Activated CD8-positive, alpha-beta T cell treated with anti-CD3 and anti-CD28 coated beads, Interleukin-2, amount 10 ng/mL, durations not matched to agents 7 days and 5 days (primary cell): Measurements from ENCODE around the gene C2CD5. TPM values are rescaled to one million over a fixed set of nuclear protein-coding genes. Genes with fewer than 3 reads are reported as not detected.
A peak's percentile ranks its signal among the peaks of the same experiment; 100 is the strongest.

Experiments
- ATAC-seq: fragments of 150-1000 bp; cut with Tn5 transposase; one replicate; pipeline ENCODE4 v1.10.0; 2021; ENCODE audit warnings: moderate library complexity
- CTCF ChIA-PET: fragments of 350-600 bp; sonication (Branson Sonifier 250); formaldehyde crosslinking; loops from one replicate; lab custom pipeline; 2021; ENCODE audit warnings: antibody characterized with exemption; lab: Charles Lee
- POLR2A ChIA-PET: fragments of 350-600 bp; sonication (Branson Sonifier 250); formaldehyde crosslinking; loops from one replicate; lab custom pipeline; 2021; ENCODE audit warnings: antibody characterized with exemption; lab: Charles Lee
- DNase-seq: peaks from one replicate; pipeline ENCODE4 v3.0.0-alpha.2; 2020
- H3K27ac Mint-ChIP-seq: one replicate; pipeline ENCODE4 v1.8.0; 2021; ENCODE audit warnings: mild to moderate bottlenecking, mixed read lengths
- H3K27me3 Mint-ChIP-seq: one replicate; pipeline ENCODE4 v1.8.0; 2021; ENCODE audit warnings: low read depth, mixed read lengths
- H3K36me3 Mint-ChIP-seq: one replicate; pipeline ENCODE4 v1.8.0; 2021; ENCODE audit warnings: low read depth, mixed read lengths
- H3K4me1 Mint-ChIP-seq: one replicate; pipeline ENCODE4 v1.8.0; 2021; ENCODE audit warnings: low read depth, mixed read lengths
- H3K4me3 Mint-ChIP-seq: one replicate; pipeline ENCODE4 v1.8.0; 2021; ENCODE audit warnings: mild to moderate bottlenecking, mixed read lengths
- H3K9me3 Mint-ChIP-seq: one replicate; pipeline ENCODE4 v1.8.0; 2022; ENCODE audit warnings: mixed read lengths; ENCODE audit not compliant: insufficient read depth
- total RNA-seq, 2 experiments: library from RNA; stranded (reverse); gene quantifications; one replicate each; pipeline ENCODE4 v1.2.3, GENCODE V29; 2021

Gene C2CD5
- total RNA-seq, 2 experiments from 2014 or later: 44.6 to 50.6 TPM

DNA sequence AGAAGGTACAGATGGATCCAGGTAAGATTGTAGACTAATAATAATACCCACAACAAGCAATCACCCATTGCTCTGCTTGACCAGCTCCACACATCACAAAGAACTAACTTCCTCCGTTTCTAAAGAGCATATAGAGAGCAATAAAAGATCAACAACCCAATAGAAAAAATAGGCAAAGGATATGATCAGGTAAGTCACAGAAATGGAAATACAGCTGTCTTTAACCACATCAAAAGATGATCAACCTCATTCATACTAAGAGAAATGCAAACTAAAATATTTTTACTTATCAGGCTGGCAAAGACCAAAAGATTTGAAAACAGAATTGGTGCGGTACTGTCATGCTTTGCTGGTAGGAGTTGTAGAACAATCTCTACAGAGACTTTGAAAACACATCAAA lies 8.9 kb downstream of the C2CD5 start:
- POLR2A ChIA-PET: interaction anchor here (1.6 kb wide), 1 partner anchor 9 kb away, joined by 6 read pairs; the partner anchor contains the start of gene C2CD5
- peak; percentile 51 for ATAC-seq
- H3K27ac Mint-ChIP-seq: no peak overlapping the region

DNA sequence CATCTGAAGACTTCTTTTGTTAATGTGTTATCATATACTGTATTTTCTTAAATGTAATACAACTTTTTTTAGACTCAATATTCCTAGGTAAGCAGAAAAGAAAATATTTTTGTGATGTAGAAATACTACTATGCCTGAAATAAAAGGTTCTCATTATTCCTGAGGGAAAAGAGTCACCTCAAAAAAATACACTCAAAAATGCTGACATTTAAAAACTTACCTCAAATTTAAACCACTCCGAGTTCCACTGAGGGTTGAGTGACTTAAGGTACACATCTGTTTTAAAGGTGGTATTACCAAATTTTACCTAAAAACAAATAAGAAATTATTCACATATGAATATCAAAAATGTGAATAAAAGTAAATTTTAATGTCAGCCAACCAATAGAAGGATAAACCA lies 9.3 kb downstream of the C2CD5 start:
- Mint-ChIP-seq H3K27me3 (no peaks in the 10 kb centered on the region), H3K27ac (no peak overlapping the region), H3K4me3 (no peak overlapping the region), H3K9me3 (no peaks in the 10 kb centered on the region), H3K36me3 (peaks cover 54% of the 10 kb centered on the region), H3K4me1 (peaks cover 32% of the 10 kb centered on the region)
- ChIA-PET CTCF (interaction anchor here (1.6 kb wide), 1 partner anchor 9 kb away, joined by 4 read pairs; no protein-coding TSS in a partner anchor), POLR2A (interaction anchor here (1.6 kb wide), 1 partner anchor 10 kb away, joined by 6 read pairs; the partner anchor contains the start of gene C2CD5)
- ATAC-seq: no peak
- DNase-seq: no peak

More for the DNA sequence above, 8.9 kb downstream of the C2CD5 start:
- peaks cover 34% of the 10 kb centered on the region for H3K4me1 Mint-ChIP-seq
- H3K27me3 Mint-ChIP-seq: no peaks in the 10 kb centered on the region
- H3K36me3 Mint-ChIP-seq: peaks cover 57% of the 10 kb centered on the region
- no peak for DNase-seq
- H3K4me3 Mint-ChIP-seq: no peak overlapping the region
- no peaks in the 10 kb centered on the region for H3K9me3 Mint-ChIP-seq
- CTCF ChIA-PET: interaction anchor here (1.0 to 1.6 kb wide), 2 partner anchors 9 kb away, joined by 3 to 4 read pairs; partner anchors contain the start of gene C2CD5

GRCh38 chr12:22533155-22533554 lies 11.2 kb downstream of the C2CD5 start:
- Mint-ChIP-seq H3K36me3 (peaks cover 45% of the 10 kb centered on the region), H3K4me1 (peaks cover 20% of the 10 kb centered on the region), H3K9me3 (no peaks in the 10 kb centered on the region), H3K27ac (no peak overlapping the region), H3K27me3 (no peaks in the 10 kb centered on the region), H3K4me3 (no peak overlapping the region)
- POLR2A ChIA-PET: interaction anchor here (2.2 kb wide), 1 partner anchor 11 kb away, joined by 8 read pairs; the partner anchor contains the start of gene C2CD5
- DNase-seq: no peak
- CTCF ChIA-PET: no interaction called here
- no peak for ATAC-seq

- Mint-ChIP-seq H3K27me3 (no peaks in the 10 kb centered on the region), H3K4me1 (peaks cover 18% of the 10 kb centered on the region), H3K27ac (no peak overlapping the region), H3K9me3 (no peaks in the 10 kb centered on the region), H3K4me3 (no peak overlapping the region), H3K36me3 (peaks cover 43% of the 10 kb centered on the region)
- ChIA-PET POLR2A (interaction anchor here (2.2 kb wide), 1 partner anchor 12 kb away, joined by 8 read pairs; the partner anchor contains the start of gene C2CD5), CTCF (interaction anchor here (2.7 kb wide), 1 partner anchor 139 kb away, joined by 8 read pairs; no protein-coding TSS in a partner anchor)
- DNase-seq (no peak), ATAC-seq (no peak)
These were observed 12.0 kb downstream of the C2CD5 start for GRCh38 chr12:22532317-22532716.

GRCh38 chr12:22531205-22531604 lies 13.1 kb downstream of the C2CD5 start:
- Mint-ChIP-seq H3K4me1 (peaks cover 14% of the 10 kb centered on the region), H3K27ac (no peak overlapping the region), H3K4me3 (no peak overlapping the region), H3K27me3 (no peaks in the 10 kb centered on the region), H3K9me3 (no peaks in the 10 kb centered on the region), H3K36me3 (peaks cover 44% of the 10 kb centered on the region)
- DNase-seq: no peak
- ATAC-seq: no peak
- ChIA-PET CTCF (interaction anchor here (0.7 to 2.7 kb wide), 3 partner anchors 84 to 140 kb away, joined by 3 to 8 read pairs (median 3); no protein-coding TSS in a partner anchor), POLR2A (interaction anchor here (2.2 kb wide), 1 partner anchor 13 kb away, joined by 8 read pairs; the partner anchor contains the start of gene C2CD5)

GRCh38 chr12:22529281-22530060 lies 14.9 kb downstream of the C2CD5 start:
- H3K36me3 Mint-ChIP-seq: peaks cover 40% of the 10 kb centered on the region
- no peak overlapping the region for H3K4me3 Mint-ChIP-seq
- no peaks in the 10 kb centered on the region for H3K27me3 Mint-ChIP-seq
- no peak for DNase-seq
- H3K9me3 Mint-ChIP-seq: no peaks in the 10 kb centered on the region
- POLR2A ChIA-PET: no interaction called here
- peak; percentile 75 for ATAC-seq
- CTCF ChIA-PET: interaction anchor here (0.6 to 1.8 kb wide), 14 partner anchors 11 to 141 kb away, joined by 3 to 9 read pairs (median 4); partner anchors contain the start of genes C2CD5 and ETNK1
- peaks cover 6% of the 10 kb centered on the region for H3K4me1 Mint-ChIP-seq
- H3K27ac Mint-ChIP-seq: no peak overlapping the region

DNA sequence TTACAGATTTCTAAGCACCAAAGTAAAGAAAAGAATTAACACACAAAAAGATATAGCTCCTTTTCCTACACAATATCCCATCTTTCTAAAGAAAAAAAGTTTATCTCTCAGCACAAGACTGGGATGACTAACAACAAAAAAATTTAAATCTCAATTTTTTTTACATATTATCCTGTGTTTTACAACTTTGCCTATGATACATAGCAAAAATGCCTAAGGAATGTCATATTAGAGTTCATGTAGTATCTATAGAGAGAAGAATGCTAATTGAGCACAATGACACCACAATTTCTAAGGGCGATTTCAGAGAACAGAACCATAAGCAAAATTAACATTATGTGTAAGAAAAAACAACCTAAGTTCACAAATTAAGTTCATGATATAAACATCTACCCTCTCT lies 16.3 kb downstream of the C2CD5 start:
- ATAC-seq: no peak
- no peaks in the 10 kb centered on the region for H3K27me3 Mint-ChIP-seq
- ChIA-PET POLR2A (no interaction called here), CTCF (interaction anchor here (1.6 kb wide), 1 partner anchor 142 kb away, joined by 7 read pairs; no protein-coding TSS in a partner anchor)
- H3K9me3 Mint-ChIP-seq: no peaks in the 10 kb centered on the region
- no peak overlapping the region for H3K4me3 Mint-ChIP-seq
- H3K4me1 Mint-ChIP-seq: peaks cover 2% of the 10 kb centered on the region
- no peak for DNase-seq
- H3K27ac Mint-ChIP-seq: no peak overlapping the region
- H3K36me3 Mint-ChIP-seq: peaks cover 40% of the 10 kb centered on the region

DNA sequence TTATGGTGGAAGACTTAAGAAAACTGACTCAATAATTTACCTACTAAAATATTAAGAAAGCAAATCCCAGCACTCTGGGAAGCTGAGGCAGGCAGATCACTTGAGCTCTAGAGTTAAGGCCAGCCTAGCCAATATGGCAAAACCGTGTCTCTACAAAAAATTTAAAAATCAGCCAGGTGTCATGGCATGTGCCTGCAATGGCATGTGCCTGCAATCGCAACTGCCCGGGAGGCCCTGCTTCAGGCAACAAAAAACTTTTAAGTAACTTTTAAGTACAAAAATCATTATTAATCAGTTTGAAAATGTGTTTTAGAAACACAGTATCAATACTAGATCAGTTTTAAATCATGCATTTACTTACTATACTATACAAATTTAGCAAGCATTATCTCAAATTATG lies 17.5 kb downstream of the C2CD5 start:
- H3K4me1 Mint-ChIP-seq: no peaks in the 10 kb centered on the region
- H3K36me3 Mint-ChIP-seq: peaks cover 38% of the 10 kb centered on the region
- H3K27ac Mint-ChIP-seq: no peak overlapping the region
- no peaks in the 10 kb centered on the region for H3K9me3 Mint-ChIP-seq
- no peak overlapping the region for H3K4me3 Mint-ChIP-seq
- H3K27me3 Mint-ChIP-seq: no peaks in the 10 kb centered on the region
- POLR2A ChIA-PET: no interaction called here
- DNase-seq: no peak
- CTCF ChIA-PET: interaction anchor here (1.4 kb wide), 1 partner anchor 9 kb away, joined by 4 read pairs; no protein-coding TSS in a partner anchor
- ATAC-seq: no peak

GRCh38 chr12:22525426-22525825 lies 18.9 kb downstream of the C2CD5 start:
- H3K36me3 Mint-ChIP-seq: peaks cover 32% of the 10 kb centered on the region
- no peak for ATAC-seq
- ChIA-PET POLR2A (no interaction called here), CTCF (interaction anchor here (1.2 to 1.4 kb wide), 2 partner anchors 10 to 27 kb away, joined by 3 to 4 read pairs; no protein-coding TSS in a partner anchor)
- DNase-seq: no peak
- no peaks in the 10 kb centered on the region for H3K27me3 Mint-ChIP-seq
- H3K4me1 Mint-ChIP-seq: no peaks in the 10 kb centered on the region
- H3K9me3 Mint-ChIP-seq: no peaks in the 10 kb centered on the region
- no peak overlapping the region for H3K27ac Mint-ChIP-seq
- H3K4me3 Mint-ChIP-seq: no peak overlapping the region

DNA sequence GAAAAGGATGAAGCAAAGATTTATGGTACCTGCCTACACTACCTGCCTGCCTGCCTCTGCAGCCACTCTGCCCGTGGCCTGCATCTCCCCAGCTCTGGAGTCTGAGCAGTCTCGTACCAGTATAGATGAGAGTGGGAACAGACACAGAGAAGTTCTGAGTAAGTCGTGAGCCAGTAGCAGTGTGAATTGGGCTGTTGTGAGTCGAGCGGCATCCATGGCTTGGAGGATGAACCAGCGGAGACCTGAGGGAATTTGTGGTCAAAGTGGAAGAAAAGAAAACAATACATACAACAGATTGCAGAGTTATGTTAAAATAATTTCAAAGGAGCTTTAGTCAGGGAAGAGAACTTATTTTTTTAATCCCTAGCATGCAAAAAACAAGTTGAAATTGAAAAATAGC lies 25.3 kb downstream of the C2CD5 start:
- no peak for ATAC-seq
- no peaks in the 10 kb centered on the region for H3K9me3 Mint-ChIP-seq

DNA sequence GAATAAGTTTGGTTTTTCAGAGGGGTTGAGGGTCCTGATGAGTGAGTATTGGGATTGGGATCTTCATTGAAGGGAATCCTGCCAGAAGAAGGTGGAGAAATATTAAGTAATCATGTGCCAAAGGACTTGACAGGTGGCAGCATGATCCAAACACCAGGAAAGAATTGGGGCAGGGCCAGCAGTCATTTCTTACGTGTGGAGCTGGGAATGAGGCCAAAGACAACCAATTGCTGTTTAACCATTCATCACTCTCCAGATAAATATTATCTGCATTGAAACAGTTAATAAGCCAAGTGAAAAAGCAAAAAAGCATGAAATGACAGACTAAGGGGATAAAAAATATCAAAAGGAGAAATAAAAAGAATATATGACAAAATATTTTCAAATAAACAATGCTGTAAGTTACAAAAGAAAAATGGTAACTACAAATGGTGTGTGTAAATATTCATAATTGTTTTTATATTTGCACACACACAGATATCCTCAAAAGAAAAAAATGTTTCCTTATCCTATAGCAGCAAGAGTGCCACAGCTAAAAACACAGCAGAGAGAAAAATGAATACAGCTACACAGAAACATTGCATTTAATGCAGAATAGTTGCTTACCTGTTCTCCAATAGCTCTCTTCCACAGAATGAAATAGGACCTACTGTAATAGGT lies 26.2 kb downstream of the C2CD5 start:
- CTCF ChIA-PET: interaction anchor here (0.7 to 2.9 kb wide), 2 partner anchors 11 to 58 kb away, joined by 4 to 9 read pairs; no protein-coding TSS in a partner anchor

More for the DNA sequence above, 25.3 kb downstream of the C2CD5 start:
- no peak for DNase-seq
- Mint-ChIP-seq H3K27ac (no peak overlapping the region), H3K27me3 (no peaks in the 10 kb centered on the region), H3K4me3 (no peak overlapping the region), H3K36me3 (peaks cover 27% of the 10 kb centered on the region), H3K4me1 (no peaks in the 10 kb centered on the region)
- CTCF ChIA-PET: interaction anchor here (2.9 kb wide), 1 partner anchor 59 kb away, joined by 9 read pairs; no protein-coding TSS in a partner anchor
- POLR2A ChIA-PET: no interaction called here

More for the DNA sequence above, 26.2 kb downstream of the C2CD5 start:
- POLR2A ChIA-PET: no interaction called here
- H3K4me1 Mint-ChIP-seq: no peaks in the 10 kb centered on the region
- H3K4me3 Mint-ChIP-seq: no peak overlapping the region
- H3K36me3 Mint-ChIP-seq: peaks cover 27% of the 10 kb centered on the region
- no peak overlapping the region for H3K27ac Mint-ChIP-seq
- DNase-seq (no peak), ATAC-seq (no peak)
- H3K27me3 Mint-ChIP-seq: no peaks in the 10 kb centered on the region
- no peaks in the 10 kb centered on the region for H3K9me3 Mint-ChIP-seq
